Measurements from ENCODE around the gene XKR7. TPM values are rescaled to one million over a fixed set of nuclear protein-coding genes. Genes with fewer than 3 reads are reported as not detected.

The XKR7 gene
- total and polyA plus RNA-seq, 4 donors = 0.02 to 0.12 (median 0.05) TPM

DNA sequence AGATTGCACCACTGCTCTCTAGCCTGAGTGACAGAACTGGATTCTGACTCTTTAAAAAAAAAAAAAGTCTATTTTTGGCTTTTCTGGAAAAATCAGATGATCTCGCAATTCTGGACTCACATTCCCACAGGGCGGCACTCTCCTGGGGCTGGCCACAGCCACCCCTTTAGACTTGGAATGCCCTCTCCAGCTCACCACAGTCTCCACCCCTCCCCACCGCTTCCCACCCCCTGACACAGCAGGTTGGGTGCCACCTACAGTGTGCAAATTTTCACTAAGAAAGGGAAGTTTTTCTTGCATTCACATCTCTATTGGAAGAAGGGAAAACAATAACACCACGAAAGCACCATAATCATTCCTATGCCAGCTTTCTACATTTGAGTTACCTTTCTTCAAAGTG lies 31.5 kb upstream of the XKR7 start:
- Histone ChIP-seq H3K9me3 (ENCODE audit: control insufficient read depth in 4 of 4, insufficient read depth in 3 of 4, low read length in 3 of 4) (no peaks in the 10 kb centered on the region), H3K4me1 (ENCODE audit: control insufficient read depth in 5 of 5, insufficient read depth in 5 of 5, low read length in 5 of 5) (no peaks in the 10 kb centered on the region), H3K27me3 (ENCODE audit: control insufficient read depth in 3 of 3, insufficient read depth in 3 of 3, low read length in 2 of 3) (no peaks in the 10 kb centered on the region), H3K36me3 (ENCODE audit: control insufficient read depth in 4 of 4, insufficient read depth in 4 of 4, low read length in 4 of 4) (no peaks in the 10 kb centered on the region), H3K27ac (ENCODE audit: low read depth in 1 of 2, low read length in 1 of 2) (no peak overlapping the region), H3K9ac (ENCODE audit: insufficient read depth in 1 of 2, low read length in 2 of 2) (no peak overlapping the region), H3K4me3 (no peak overlapping the region)
- WGBS, 2 donors = 76 to 81% methylated on average over 4 of the region's 4 CpGs
- DNase-seq (no peak), ATAC-seq (ENCODE audit: insufficient read depth, low FRiP score) (no peak)
- TF ChIP-seq, protein P1, sequence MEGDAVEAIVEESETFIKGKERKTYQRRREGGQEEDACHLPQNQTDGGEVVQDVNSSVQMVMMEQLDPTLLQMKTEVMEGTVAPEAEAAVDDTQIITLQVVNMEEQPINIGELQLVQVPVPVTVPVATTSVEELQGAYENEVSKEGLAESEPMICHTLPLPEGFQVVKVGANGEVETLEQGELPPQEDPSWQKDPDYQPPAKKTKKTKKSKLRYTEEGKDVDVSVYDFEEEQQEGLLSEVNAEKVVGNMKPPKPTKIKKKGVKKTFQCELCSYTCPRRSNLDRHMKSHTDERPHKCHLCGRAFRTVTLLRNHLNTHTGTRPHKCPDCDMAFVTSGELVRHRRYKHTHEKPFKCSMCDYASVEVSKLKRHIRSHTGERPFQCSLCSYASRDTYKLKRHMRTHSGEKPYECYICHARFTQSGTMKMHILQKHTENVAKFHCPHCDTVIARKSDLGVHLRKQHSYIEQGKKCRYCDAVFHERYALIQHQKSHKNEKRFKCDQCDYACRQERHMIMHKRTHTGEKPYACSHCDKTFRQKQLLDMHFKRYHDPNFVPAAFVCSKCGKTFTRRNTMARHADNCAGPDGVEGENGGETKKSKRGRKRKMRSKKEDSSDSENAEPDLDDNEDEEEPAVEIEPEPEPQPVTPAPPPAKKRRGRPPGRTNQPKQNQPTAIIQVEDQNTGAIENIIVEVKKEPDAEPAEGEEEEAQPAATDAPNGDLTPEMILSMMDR (IDR thresholded peaks at IDR 0.05; ENCODE audit: control extremely low read depth, extremely low read depth) = no peak

DNA sequence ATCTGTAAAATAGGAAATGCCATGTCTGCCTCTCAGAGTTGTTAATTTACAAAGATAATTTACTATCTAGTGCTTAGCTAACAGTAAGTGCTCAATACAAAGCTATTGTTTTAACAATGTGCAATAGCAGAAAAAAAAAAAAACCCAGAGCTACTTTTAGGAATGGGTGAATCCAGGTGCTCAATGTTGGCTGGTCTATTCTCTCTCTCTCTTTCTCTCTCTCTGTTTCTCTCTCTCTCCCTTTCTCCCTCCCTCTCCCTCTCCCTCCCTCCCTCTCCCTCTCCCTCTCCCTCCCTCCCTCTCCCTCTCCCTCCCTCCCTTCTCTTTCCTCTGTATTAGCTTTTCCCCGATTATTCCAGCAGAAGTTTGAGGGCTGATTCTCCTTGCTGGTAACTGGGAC lies 30.1 kb upstream of the XKR7 start:
- WGBS, 2 donors = 29 to 89% methylated on average over 1 of the region's 1 CpG
- Histone ChIP-seq H3K4me1 (ENCODE audit: control insufficient read depth in 5 of 5, insufficient read depth in 5 of 5, low read length in 5 of 5) (no peaks in the 10 kb centered on the region), H3K9ac (ENCODE audit: insufficient read depth in 1 of 2, low read length in 2 of 2) (no peak overlapping the region)

GRCh38 chr20:31939661-31940060 lies 28.3 kb upstream of the XKR7 start:
- WGBS, 2 donors = 95 to 96% methylated on average over 2 of the region's 2 CpGs
- peaks cover 0 to 16% (median under 1%) of the 10 kb centered on the region in 4 donors for H3K36me3 ChIP-seq (ENCODE audit: control insufficient read depth in 4 of 4, insufficient read depth in 4 of 4, low read length in 4 of 4)
- DNase-seq = no peak

More for the DNA sequence above, 30.1 kb upstream of the XKR7 start:
- Histone ChIP-seq H3K27ac (ENCODE audit: low read depth in 1 of 2, low read length in 1 of 2) (no peak overlapping the region), H3K27me3 (ENCODE audit: control insufficient read depth in 3 of 3, insufficient read depth in 3 of 3, low read length in 2 of 3) (no peaks in the 10 kb centered on the region), H3K9me3 (ENCODE audit: control insufficient read depth in 4 of 4, insufficient read depth in 3 of 4, low read length in 3 of 4) (no peaks in the 10 kb centered on the region), H3K36me3 (ENCODE audit: control insufficient read depth in 4 of 4, insufficient read depth in 4 of 4, low read length in 4 of 4) (peaks cover 0 to 4% (median 0%) of the 10 kb centered on the region in 4 donors), H3K4me3 (no peak overlapping the region)
- TF ChIP-seq, protein P1 (IDR thresholded peaks at IDR 0.05; ENCODE audit: control extremely low read depth, extremely low read depth) = no peak
- ATAC-seq (ENCODE audit: insufficient read depth, low FRiP score) = no peak
- DNase-seq = no peak

More at GRCh38 chr20:31939661-31940060, 28.3 kb upstream of the XKR7 start:
- Histone ChIP-seq H3K27ac (ENCODE audit: low read depth in 1 of 2, low read length in 1 of 2) (no peak overlapping the region), H3K27me3 (ENCODE audit: control insufficient read depth in 3 of 3, insufficient read depth in 3 of 3, low read length in 2 of 3) (no peaks in the 10 kb centered on the region), H3K9ac (ENCODE audit: insufficient read depth in 1 of 2, low read length in 2 of 2) (no peak overlapping the region), H3K4me3 (no peak overlapping the region), H3K9me3 (ENCODE audit: control insufficient read depth in 4 of 4, insufficient read depth in 3 of 4, low read length in 3 of 4) (no peaks in the 10 kb centered on the region), H3K4me1 (ENCODE audit: control insufficient read depth in 5 of 5, insufficient read depth in 5 of 5, low read length in 5 of 5) (peaks cover 0 to 10% (median 0%) of the 10 kb centered on the region in 5 donors)
- TF ChIP-seq, protein P1 (IDR thresholded peaks at IDR 0.05; ENCODE audit: control extremely low read depth, extremely low read depth) = no peak
- ATAC-seq (ENCODE audit: insufficient read depth, low FRiP score) = no peak

Measured in lung (tissue), 12 donors.